ENCODE results near the gene COLEC11. TPM values are rescaled to one million over a fixed set of nuclear protein-coding genes. Genes with fewer than 3 reads are reported as not detected.
"Not testable (repeated sequence)": the region's sequence is repeated elsewhere in the genome, so short reads cannot be mapped to it uniquely, and the experiment has no call there.

The COLEC11 gene
- total and polyA plus RNA-seq, 10 of the 15 experiments (the other 5 are each of a cell fraction or from before 2014, with no cell fraction given): 0.08 to 0.74 (median 0.14) TPM; not detected in 4

DNA sequence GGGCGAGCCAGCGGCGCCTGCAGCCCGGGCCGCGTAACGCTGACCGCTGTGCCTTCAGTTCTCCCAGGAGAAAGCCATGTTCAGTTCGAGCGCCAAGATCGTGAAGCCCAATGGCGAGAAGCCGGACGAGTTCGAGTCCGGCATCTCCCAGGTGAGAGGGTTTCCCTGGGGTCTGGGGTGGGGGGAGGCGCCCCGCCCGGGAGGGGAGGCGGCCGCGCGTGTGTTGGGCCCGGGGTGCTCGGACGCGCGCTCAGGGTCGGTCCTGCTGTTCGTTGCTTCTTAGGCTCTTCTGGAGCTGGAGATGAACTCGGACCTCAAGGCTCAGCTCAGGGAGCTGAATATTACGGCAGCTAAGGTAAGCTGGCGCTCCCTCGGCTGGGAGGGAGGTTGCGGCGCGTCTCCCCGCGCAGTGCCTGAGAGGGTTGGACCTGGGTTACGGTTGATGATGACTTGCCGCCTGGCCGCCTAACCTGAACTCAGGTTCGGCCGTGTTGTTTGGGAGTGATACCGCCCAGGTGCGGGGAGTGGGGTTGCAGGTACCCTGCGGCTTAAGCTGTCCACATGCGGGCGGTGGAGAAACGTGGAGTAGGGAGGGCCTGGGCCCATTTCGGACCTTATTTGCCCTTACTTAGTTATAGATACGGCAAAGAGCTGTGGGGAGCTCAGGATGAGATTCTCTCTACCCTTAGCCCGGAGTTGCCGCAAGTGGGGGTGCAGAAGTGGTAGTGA lies 19.2 kb upstream of the COLEC11 start (continued):
- TF ChIP-seq ZNF274 (IDR thresholded peaks at IDR 0.05; ENCODE audit: insufficient read depth, insufficient read length) (no peak), MYB (IDR thresholded peaks at IDR 0.05; ENCODE audit: borderline replicate concordance, low read depth, low read length) (no peak), MYC (IDR thresholded peaks at IDR 0.05; ENCODE audit: insufficient read depth, insufficient read length, insufficient replicate concordance, low read length, severe bottlenecking) (no peak), RAD21 (IDR thresholded peaks at IDR 0.05; ENCODE audit: insufficient read depth, low read depth, low read length) (no peak), KLF5 (IDR thresholded peaks at IDR 0.05; ENCODE audit: partially characterized antibody) (no peak)

DNA sequence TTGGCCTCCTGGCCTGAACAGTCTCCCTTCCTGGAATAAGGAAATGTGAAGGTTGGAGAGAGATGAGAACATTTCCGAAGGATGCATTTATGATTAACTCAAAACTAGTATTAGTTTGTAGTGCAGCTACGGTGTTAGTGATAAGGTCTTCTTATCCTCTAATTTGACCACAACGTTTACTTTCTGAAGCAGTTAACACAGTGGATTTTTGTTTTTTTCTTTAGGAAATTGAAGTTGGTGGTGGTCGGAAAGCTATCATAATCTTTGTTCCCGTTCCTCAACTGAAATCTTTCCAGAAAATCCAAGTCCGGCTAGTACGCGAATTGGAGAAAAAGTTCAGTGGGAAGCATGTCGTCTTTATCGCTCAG lies 18.7 kb upstream of the COLEC11 start:
- in situ Hi-C loops (cut with MboI); H3K9me3 ChIP-seq (replicated peaks; ENCODE audit: control insufficient read depth, insufficient read depth, low read length); H3K27me3 ChIP-seq (replicated peaks in 1 of 2; ENCODE audit: control insufficient read depth in 2 of 2, insufficient read depth in 2 of 2, low read length in 1 of 2); FAIRE-seq; ATAC-seq; H2AFZ ChIP-seq (ENCODE audit: control insufficient read depth, low read depth, low read length); DNase-seq (ENCODE audit: low read depth, low spot score); BruUV-seq (replicated peaks); H3K4me1 ChIP-seq (ENCODE audit: control insufficient read depth, insufficient read depth, low read length): not testable (repeated sequence)
- peak overlapping the region; percentile 75 for H3K27ac ChIP-seq (ENCODE audit: control insufficient read depth, insufficient read depth)
- CTCF ChIA-PET: interaction anchor here (1.2 kb wide), 1 partner anchor 18 kb away, joined by 3 read pairs; the partner anchor contains the start of gene RNASEH1
- H3K9ac ChIP-seq (ENCODE audit: control insufficient read depth, insufficient read depth, low read length): peak overlapping the region; percentile 88
- peaks cover 7 to 38% of the 10 kb centered on the region in 2 experiments for H3K36me3 ChIP-seq (ENCODE audit: control insufficient read depth in 2 of 2, insufficient read depth in 2 of 2, low read length in 1 of 2)
- POLR2A ChIA-PET: interaction anchor here (0.6 to 3.3 kb wide), 5 partner anchors 11 to 199 kb away, joined by 3 to 24 read pairs (median 3); partner anchors contain the start of gene RNASEH1
- SMC1A ChIA-PET (ENCODE audit: uncharacterized antibody, unreplicated experiment): interaction anchor here (0.9 to 4.6 kb wide), 3 partner anchors 11 to 1768 kb away, joined by 3 to 35 read pairs (median 3); partner anchors contain the start of gene RNASEH1
- peaks cover 59% of the 10 kb centered on the region for H3K79me2 ChIP-seq (ENCODE audit: control insufficient read depth, insufficient read depth, low read length)
- H3K4me2 ChIP-seq (ENCODE audit: control insufficient read depth, insufficient read depth): peak overlapping the region; percentile 80
- peak overlapping the region; percentile 92 for H3K4me3 ChIP-seq
- intact Hi-C loops (cut with micrococcal nuclease; ENCODE audit: unreplicated experiment): loop anchor here (5.0 kb wide), 2 partner anchors 59 to 199 kb away; partner anchors contain the start of genes ADI1, EIPR1 and TRAPPC12
- peaks cover 13% of the 10 kb centered on the region for H4K20me1 ChIP-seq (ENCODE audit: control insufficient read depth, insufficient read depth)
- WGBS (ENCODE audit: insufficient coverage, insufficient replicate concordance, low lambda C conversion rate, missing lambda C conversion rate): 54% methylated on average over 10 of the region's 10 CpGs
- RAD21 ChIA-PET (ENCODE audit: unreplicated experiment): interaction anchor here (0.6 to 1.6 kb wide), 7 partner anchors 18 to 58 kb away, joined by 3 to 14 read pairs (median 3); partner anchors contain the start of gene RNASEH1

All from GM12878 (cell line).